HEK293T (cell line): Measurements from ENCODE around the gene TRPM2.

Experiments used
- CTCF ChIA-PET: fragments of 350-600 bp; formaldehyde crosslinking; extraction: SDS; loops from one replicate; lab custom pipeline; 2021; ENCODE audit warnings: antibody characterized with exemption, inconsistent platforms; lab: Yijun Ruan, JAX
- POLR2A ChIA-PET: fragments of 350-600 bp; formaldehyde crosslinking; extraction: SDS; loops from one replicate; lab custom pipeline; 2020; ENCODE audit warnings: antibody characterized with exemption, inconsistent platforms; lab: Yijun Ruan, JAX
- DNase-seq: peaks from one replicate; pipeline ENCODE4 v3.0.0; 2012; ENCODE audit warnings: mixed read lengths; ENCODE audit errors: extremely low spot score
- ARNT ChIP-seq: fragments of 450-650 bp; IDR thresholded peaks from 2 replicates; pipeline ENCODE4 v1.6.1; 2017; ENCODE audit warnings: mild to moderate bottlenecking
- BHLHE40 ChIP-seq: fragments of 450-650 bp; IDR thresholded peaks from 2 replicates; pipeline ENCODE4 v1.6.1; 2016; ENCODE audit warnings: mild to moderate bottlenecking, moderate library complexity, borderline replicate concordance
- CTBP1 ChIP-seq: fragments of 450-650 bp; IDR thresholded peaks from 2 replicates; pipeline ENCODE4 v1.6.1; 2016; ENCODE audit warnings: borderline replicate concordance
- ELF4 ChIP-seq: fragments of 450-650 bp; IDR thresholded peaks from 2 replicates; pipeline ENCODE4 v1.6.1; 2017; ENCODE audit warnings: antibody characterized with exemption
- FOXA1 ChIP-seq: fragments of 450-650 bp; IDR thresholded peaks from 2 replicates; pipeline ENCODE4 v1.6.1; 2016; ENCODE audit warnings: mild to moderate bottlenecking
- FOXK2 ChIP-seq: fragments of 450-650 bp; IDR thresholded peaks from 2 replicates; pipeline ENCODE4 v1.6.1; 2016; ENCODE audit warnings: mild to moderate bottlenecking
- FOXM1 ChIP-seq: fragments of 450-650 bp; IDR thresholded peaks from 2 replicates; pipeline ENCODE4 v1.6.1; 2017; ENCODE audit warnings: mild to moderate bottlenecking, borderline replicate concordance
- HDGF ChIP-seq: fragments of 450-650 bp; IDR thresholded peaks from 2 replicates; pipeline ENCODE4 v1.6.1; 2017; ENCODE audit warnings: antibody characterized with exemption, borderline replicate concordance
- L3MBTL2 ChIP-seq: fragments of 450-650 bp; conservative IDR thresholded peaks from 2 replicates; pipeline ENCODE4 v1.6.1; 2016; ENCODE audit warnings: mild to moderate bottlenecking
- LEF1 ChIP-seq: fragments of 450-650 bp; IDR thresholded peaks from 2 replicates; pipeline ENCODE4 v1.6.1; 2017; ENCODE audit warnings: mild to moderate bottlenecking, borderline replicate concordance
- NFRKB ChIP-seq: fragments of 450-650 bp; IDR thresholded peaks from 2 replicates; pipeline ENCODE4 v1.6.1; 2016; ENCODE audit warnings: mild to moderate bottlenecking, moderate library complexity
- SP1 ChIP-seq: fragments of 450-650 bp; IDR thresholded peaks from 2 replicates; pipeline ENCODE4 v1.6.1; 2017
- SUZ12 ChIP-seq: fragments of 450-650 bp; IDR thresholded peaks from 2 replicates; pipeline ENCODE4 v1.6.1; 2016; ENCODE audit warnings: mild to moderate bottlenecking
- TARDBP ChIP-seq: fragments of 450-650 bp; IDR thresholded peaks from 2 replicates; pipeline ENCODE4 v1.6.1; 2016
- ZNF384 ChIP-seq: fragments of 450-650 bp; IDR thresholded peaks from 2 replicates; pipeline ENCODE4 v1.6.1; 2016
- TF ChIP-seq, protein P1 (sequence below): fragments of 450-650 bp; IDR thresholded peaks from 2 replicates; pipeline ENCODE4 v1.6.1; 2016

TRPM2 gene

GRCh38 chr21:44483288-44484237 lies 130.1 kb downstream of the TRPM2 start:
- DNase-seq = no peak
- no peak for TF ChIP-seq SUZ12
- CTCF ChIA-PET = interaction anchor here (0.6 kb wide), 1 partner anchor 301 kb away, joined by 3 read pairs; no protein-coding TSS in a partner anchor
- POLR2A ChIA-PET = no interaction called here

DNA sequence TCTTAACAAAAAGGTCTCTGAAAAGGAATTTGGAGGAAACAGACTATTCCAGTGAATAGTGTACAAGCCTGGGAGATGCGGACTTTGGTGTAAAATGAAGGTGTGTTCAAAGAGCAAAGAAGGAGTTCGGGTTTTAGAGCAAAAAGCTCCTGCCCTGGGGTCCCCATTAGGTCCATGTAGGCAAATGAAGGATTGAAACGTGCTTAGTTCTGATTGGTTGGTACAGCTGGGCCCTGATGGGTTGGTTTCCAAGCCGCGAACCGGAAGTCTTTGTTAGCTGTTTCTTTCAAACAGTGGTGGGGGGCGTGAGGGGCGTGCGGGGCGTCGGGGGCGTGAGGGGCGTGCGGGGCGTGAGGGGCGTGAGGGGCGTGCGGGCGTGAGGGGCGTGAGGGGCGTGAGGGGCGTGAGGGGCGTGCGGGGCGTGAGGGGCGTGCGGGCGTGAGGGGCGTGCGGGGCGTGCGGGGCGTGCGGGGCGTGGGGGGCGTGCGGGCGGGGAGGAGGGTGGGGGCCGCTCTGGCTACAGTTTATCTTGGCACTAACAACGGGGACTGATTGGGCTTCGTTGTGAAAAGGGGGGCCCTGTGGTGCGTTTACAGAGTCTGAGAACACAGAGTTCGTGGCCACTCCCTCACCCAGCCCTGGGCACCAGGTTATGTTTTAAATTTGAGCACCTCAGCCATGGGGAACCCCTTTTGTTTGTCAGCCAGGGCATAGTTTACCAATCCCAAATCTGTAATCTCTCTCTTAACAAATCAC lies 131.3 kb downstream of the TRPM2 start:
- ChIA-PET CTCF (no interaction called here), POLR2A (no interaction called here)
- TF ChIP-seq TARDBP = no peak
- TF ChIP-seq FOXM1 = no peak
- TF ChIP-seq CTBP1 = no peak
- TF ChIP-seq, protein P1, sequence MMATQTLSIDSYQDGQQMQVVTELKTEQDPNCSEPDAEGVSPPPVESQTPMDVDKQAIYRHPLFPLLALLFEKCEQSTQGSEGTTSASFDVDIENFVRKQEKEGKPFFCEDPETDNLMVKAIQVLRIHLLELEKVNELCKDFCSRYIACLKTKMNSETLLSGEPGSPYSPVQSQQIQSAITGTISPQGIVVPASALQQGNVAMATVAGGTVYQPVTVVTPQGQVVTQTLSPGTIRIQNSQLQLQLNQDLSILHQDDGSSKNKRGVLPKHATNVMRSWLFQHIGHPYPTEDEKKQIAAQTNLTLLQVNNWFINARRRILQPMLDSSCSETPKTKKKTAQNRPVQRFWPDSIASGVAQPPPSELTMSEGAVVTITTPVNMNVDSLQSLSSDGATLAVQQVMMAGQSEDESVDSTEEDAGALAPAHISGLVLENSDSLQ = no peak
- TF ChIP-seq SP1 = no peak
- no peak for TF ChIP-seq FOXA1
- TF ChIP-seq HDGF = no peak
- no peak for TF ChIP-seq SUZ12
- no peak for TF ChIP-seq L3MBTL2
- TF ChIP-seq ZNF384 = no peak
- TF ChIP-seq LEF1 = no peak
- no peak for TF ChIP-seq ARNT
- no peak for TF ChIP-seq NFRKB
- no peak for DNase-seq

DNA sequence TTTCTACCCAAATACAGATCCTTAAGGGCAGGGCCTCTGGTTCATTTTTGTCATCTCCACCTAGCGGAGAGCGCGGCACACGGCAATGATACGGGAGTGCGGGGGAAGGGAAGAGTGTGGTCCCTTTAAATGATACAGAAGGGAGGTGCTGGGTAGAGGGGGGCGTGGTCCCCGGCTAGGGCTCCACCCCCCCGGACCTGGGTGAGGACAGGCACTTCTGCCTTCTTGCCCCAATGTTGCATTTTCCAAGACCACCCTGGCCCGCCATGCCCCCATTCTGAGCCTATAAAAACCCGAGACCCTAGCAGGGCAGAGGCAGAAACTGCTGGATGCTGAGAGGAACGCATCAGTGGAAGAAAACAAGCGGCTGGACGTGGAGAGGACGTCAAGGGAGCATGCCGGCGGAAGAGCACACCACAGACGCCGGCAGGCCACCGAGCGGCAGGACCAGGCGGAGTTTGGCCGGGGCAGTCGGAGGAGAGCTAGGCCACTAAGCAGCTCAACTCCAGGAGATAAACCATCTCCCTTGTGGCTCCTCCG lies 131.9 kb downstream of the TRPM2 start:
- no peak for TF ChIP-seq FOXM1
- TF ChIP-seq NFRKB = no peak
- TF ChIP-seq TARDBP = no peak
- no peak for DNase-seq
- ChIA-PET POLR2A (no interaction called here), CTCF (no interaction called here)

GRCh38 chr21:44485796-44486195 lies 132.4 kb downstream of the TRPM2 start:
- no peak for TF ChIP-seq NFRKB
- no peak for TF ChIP-seq FOXA1
- TF ChIP-seq FOXK2 = no peak
- no peak for TF ChIP-seq SP1
- TF ChIP-seq ELF4 = no peak
- no peak for TF ChIP-seq FOXM1
- no peak for TF ChIP-seq LEF1
- TF ChIP-seq BHLHE40 = no peak
- TF ChIP-seq, protein P1 = no peak
- TF ChIP-seq TARDBP = no peak
- TF ChIP-seq HDGF = no peak
- no peak for TF ChIP-seq SUZ12
- no peak for TF ChIP-seq ARNT
- TF ChIP-seq CTBP1 = no peak
- ChIA-PET CTCF (no interaction called here), POLR2A (no interaction called here)
- no peak for DNase-seq

- ChIA-PET POLR2A (no interaction called here), CTCF (no interaction called here)
- DNase-seq = no peak
- TF ChIP-seq ZNF384 (no peak), LEF1 (no peak), SUZ12 (no peak), ARNT (no peak), TARDBP (no peak), ELF4 (no peak), CTBP1 (no peak), HDGF (no peak), FOXA1 (no peak), L3MBTL2 (no peak), FOXM1 (no peak)
- TF ChIP-seq, protein P1 = no peak
These were observed 132.9 kb downstream of the TRPM2 start for GRCh38 chr21:44486302-44486701.

- POLR2A ChIA-PET = no interaction called here
- TF ChIP-seq L3MBTL2 = no peak
- TF ChIP-seq ELF4 = no peak
- no peak for TF ChIP-seq TARDBP
- no peak for TF ChIP-seq BHLHE40
- no peak for TF ChIP-seq NFRKB
- no peak for TF ChIP-seq FOXA1
- no peak for TF ChIP-seq SP1
- no peak for TF ChIP-seq SUZ12
- no peak for TF ChIP-seq LEF1
- TF ChIP-seq HDGF = no peak
- no peak for TF ChIP-seq FOXK2
- TF ChIP-seq ZNF384 = no peak
- TF ChIP-seq, protein P1 = no peak
- no peak for TF ChIP-seq CTBP1
- TF ChIP-seq FOXM1 = no peak
- no peak for TF ChIP-seq ARNT
- peak; percentile 39 for DNase-seq
- CTCF ChIA-PET = no interaction called here
These were observed 134.4 kb downstream of the TRPM2 start for GRCh38 chr21:44487831-44488230.
